Amniotic stem cell (primary cell): Measurements from ENCODE around the gene ATP6V0C.
"Not testable (repeated sequence)": the region's sequence is repeated elsewhere in the genome, so short reads cannot be mapped to it uniquely, and the experiment has no call there.

Source experiments
- DNase-seq: peaks from one replicate; lab custom pipeline; 2025; lab: John Stamatoyannopoulos, UW

ATP6V0C gene

DNA sequence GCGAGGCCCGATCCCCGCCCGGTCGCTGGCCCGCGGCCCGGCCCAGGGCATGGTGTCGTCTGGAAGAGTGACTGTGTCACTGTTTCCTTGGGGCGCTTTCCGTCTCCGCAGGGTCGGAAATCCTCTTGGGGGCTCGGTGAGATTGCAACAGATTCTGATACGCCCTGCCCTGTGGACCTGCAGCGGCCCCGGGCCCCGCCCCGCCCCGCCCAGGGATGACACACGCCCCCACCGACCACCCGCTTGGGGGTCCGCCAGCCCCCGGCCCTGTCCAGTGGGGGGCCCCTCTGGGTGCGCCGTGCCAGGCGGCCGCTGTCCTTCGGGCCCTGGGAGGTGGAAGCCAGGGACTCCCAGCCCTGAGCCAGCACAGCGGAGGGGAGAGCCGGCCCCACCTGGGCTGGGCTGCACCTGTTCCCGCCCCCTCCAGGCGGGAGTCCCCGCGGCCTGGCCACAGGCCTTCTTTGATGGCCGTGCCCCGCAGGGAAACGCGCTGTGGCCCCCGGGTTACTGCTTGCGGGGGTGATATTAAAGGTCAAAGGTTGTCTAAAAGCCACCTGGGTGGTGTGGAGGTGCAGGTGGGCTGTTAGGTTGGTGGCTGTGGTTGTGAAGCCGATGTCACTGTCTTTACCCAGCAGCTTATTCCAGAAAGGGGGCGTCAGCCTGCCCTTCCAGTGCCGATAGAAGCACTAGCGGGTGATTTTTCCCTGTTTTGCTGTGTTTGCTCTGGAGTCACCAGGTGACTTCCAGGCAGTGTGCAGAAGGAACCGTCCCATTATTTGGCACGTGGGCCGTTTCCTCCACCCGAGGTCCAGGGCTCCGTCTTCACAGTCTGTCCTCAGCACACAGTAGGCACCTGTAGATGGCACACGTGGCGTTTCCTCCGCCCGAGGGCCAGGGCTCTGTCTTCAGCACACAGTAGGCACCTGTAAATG is 38.1 kb upstream of the ATP6V0C start:
- DNase-seq, result no peak

GRCh38 chr16:2476345-2476720 is 37.4 kb upstream of the ATP6V0C start:
- no peak for DNase-seq

DNA sequence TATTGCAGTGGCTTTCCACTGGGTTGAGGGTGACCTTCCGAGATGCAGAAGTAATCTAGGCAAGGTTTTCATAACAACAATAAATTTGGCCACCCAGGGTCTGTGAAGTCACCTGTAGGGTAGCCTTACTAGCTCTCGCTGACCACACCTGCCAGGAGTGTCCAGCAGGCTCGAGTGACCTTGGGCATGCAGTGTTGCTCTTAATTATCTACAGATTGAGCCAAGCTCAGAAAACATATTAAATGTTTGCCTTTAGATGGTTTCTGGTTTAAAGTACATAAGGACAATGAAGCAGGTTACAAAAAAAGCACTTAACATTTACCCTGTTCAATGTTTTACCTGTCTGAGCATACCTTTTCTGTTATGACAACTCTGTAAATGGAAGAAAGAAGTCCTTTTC is 37.0 kb upstream of the ATP6V0C start:
- DNase-seq, result no peak

DNA sequence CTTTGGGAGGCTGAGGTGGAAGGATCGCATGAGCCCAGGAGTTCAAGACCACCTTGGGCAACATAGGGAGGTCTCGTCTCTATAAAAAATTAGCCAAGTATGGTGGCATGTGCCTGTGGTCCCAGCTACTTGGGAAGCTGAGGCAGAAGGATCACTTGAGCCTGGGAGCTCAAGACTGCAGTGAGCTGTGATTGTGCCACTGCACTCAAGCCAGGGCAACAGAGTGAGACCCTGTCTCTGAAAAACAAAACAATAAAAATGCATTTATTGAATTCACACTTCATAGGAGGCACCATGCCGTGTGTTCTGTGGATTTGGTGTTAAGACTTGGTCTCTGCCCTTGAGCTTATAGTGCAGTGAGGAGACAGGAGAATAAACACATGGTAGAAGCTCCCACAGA is 36.4 kb upstream of the ATP6V0C start:
- no peak for DNase-seq

DNA sequence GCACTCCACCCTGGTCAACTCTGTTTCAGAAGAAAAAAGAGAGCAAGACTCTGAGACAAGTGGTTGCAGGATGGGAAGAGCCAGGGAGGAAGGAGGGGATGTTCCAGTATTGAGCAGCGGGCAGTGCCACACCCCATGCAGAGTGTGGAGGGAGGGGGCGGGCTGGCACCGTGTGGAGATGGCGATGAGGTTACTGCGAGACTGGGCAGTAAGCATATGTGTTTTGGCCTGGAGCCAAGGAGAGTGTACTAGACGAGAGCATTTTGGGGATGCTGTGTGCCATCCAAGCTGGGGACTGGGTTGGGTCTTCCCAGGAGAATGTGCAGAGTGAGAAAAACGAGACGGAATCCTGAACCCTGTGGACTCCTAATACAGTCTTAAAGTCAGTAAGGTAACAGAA is 35.5 kb upstream of the ATP6V0C start:
- no peak for DNase-seq

- not testable (repeated sequence) for DNase-seq
Observed at GRCh38 chr16:2479996-2480395, 33.8 kb upstream of the ATP6V0C start.

DNA sequence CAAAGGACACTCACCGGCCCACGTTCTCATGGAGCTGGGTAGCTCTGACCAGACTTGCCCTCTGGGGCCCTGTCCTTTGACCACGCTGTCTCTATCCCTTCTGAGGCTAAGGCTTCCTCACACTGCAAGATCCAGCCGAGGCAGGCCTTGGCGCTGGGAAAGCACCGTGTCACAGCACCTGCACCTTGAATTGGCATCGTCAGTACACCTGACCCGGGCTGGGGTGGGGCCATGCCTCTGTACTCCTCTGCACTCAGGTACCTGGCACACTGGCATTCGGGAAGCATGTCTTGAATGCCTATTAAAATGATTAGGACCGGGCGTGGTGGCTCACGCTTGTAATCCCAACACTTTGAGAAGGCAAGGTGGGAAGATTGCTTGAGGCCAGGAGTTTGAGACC is 32.8 kb upstream of the ATP6V0C start:
- DNase-seq, result no peak

DNA sequence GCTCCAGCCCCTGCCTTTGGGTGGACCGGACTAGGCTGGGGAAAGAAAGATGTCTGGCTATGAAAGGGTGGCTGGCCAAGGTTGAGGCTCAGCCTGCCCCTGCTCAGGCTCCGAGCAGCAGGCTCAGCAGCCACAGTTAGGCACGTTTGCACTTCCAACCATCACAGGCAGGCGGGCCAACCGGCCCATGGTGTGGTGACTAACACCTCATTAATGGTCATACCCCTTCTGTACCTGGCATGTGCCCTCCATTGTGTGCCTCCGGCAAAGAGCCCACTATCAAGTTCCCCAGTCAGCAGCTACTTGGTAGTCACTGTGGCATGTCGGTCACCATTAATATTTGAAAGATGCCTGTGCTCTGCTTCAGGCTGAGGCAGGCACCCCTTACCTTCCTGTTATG is 32.1 kb upstream of the ATP6V0C start:
- no peak for DNase-seq

- no peak for DNase-seq
Observed at GRCh38 chr16:2482249-2482648, 31.5 kb upstream of the ATP6V0C start.

DNA sequence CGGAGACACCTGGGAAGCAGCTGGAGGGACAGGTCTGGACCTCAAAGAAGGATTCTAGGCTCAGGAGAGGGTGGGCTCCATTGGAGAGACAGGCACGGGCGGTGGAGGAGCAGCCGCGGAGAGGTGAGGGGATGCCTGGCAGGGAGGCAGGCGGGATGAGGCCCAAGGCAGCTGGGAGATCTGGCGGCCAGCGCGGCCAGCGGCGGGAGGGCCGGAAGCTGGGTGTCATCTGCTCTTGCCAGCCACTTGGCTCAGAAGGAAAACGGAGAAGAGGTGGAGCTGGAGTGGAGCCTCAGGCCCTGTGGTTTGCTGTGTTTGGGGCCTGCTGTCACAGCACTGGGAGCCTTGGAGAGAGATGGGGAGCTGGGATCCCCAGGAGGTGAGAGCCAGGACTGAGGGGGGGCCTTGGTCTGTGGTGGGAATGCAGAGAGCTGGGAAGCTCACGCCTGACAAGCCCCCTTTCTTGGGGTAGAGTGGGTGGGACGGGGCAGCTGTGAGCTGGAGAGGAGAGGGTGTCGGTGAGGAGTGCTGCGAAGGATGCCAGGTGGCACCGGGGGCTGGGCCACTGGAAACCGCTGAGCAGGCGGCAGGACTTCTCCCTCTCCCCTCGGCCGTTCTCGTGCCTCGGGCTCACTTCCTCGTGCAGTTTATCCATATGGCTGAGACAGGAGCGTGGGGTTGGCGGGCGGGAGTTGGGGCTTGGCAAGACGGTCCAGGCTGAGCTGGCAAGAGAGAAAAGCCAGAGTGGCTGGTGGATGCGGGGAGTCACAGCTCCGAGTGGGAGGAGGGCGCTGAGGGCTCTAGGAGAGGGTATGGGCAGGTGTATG is 30.8 kb upstream of the ATP6V0C start:
- DNase-seq, result no peak

GRCh38 chr16:2483939-2484897 is 29.5 kb upstream of the ATP6V0C start:
- no peak for DNase-seq

- no peak for DNase-seq
Observed at GRCh38 chr16:2484898-2485508, 28.7 kb upstream of the ATP6V0C start.

DNA sequence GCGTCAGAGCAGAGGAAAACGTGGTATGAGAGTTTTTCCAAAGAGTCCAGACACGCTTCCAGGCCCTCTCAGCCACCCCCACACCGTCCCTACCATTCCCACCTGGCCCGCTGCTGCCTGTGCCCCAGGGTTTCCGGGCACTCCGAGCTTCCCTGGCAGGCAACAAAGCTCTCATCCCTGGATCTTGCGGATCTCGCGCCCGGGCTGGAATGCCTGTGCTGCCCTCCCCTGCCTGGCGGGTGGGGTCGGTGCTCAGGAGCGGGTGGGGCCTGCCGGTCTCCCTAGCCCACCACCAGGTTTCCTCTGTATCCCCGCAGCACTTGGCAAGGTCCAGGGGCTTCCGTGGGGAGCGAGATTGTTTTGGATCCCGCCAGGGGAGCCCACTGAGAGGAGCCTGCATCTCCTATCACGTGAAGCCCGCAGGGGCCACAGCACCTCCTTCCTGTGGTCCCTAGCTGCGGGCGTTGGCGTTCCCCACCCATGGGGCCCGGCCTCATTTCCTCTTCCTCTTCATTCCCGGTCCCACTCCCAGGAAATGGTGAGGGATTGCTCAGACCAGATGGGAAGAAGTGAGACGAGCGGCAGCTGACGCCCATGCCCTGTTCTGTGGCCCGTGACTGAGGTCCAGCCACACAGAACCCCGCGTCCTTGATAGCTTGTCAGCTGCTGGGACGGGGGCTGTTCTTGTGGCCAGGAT is 27.8 kb upstream of the ATP6V0C start:
- DNase-seq, result no peak

DNA sequence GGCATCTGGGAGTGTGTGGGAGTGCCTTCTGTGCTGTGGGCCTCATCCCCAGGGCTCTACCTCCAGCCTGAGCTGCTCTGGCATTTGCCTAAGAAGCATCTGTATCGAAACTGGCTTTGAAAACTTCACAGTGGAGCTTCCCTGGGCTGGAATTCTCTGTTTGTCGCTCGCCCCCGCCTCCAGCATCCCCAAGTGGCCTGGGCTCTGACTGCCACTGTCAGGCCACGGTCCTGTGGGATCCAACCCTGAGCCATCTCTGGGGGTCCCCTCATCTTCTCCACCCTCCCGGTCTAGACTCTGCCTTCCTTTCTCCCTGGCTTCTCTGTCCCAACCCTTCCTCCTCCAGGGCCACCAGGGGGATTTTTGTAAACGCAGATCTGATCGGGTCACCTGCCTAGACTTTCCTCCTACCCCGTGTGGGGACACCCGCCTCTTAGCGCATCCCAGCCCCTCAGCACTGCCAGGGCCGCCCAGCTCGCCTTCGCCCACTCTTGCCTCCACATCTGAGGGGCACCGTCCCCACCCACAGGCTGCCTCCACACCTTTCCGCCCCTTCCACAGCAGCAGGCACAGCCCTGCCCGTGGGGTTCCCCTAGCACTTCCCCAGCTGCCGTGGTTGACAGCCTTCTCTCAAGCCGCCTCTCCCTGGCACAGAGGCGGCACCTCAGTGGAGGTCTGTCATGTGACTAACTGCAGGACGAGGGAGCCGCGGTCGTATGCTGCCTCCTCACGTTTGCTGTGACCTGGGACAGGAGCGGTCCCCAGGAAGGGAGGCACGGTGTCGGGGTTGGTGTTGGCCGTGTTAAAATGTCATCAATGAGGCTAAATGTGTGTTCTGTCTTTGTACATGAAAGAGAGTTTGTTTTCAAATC is 26.9 kb upstream of the ATP6V0C start:
- DNase-seq, result no peak

- DNase-seq, result no peak
Observed at GRCh38 chr16:2487517-2487842, 26.3 kb upstream of the ATP6V0C start.

DNA sequence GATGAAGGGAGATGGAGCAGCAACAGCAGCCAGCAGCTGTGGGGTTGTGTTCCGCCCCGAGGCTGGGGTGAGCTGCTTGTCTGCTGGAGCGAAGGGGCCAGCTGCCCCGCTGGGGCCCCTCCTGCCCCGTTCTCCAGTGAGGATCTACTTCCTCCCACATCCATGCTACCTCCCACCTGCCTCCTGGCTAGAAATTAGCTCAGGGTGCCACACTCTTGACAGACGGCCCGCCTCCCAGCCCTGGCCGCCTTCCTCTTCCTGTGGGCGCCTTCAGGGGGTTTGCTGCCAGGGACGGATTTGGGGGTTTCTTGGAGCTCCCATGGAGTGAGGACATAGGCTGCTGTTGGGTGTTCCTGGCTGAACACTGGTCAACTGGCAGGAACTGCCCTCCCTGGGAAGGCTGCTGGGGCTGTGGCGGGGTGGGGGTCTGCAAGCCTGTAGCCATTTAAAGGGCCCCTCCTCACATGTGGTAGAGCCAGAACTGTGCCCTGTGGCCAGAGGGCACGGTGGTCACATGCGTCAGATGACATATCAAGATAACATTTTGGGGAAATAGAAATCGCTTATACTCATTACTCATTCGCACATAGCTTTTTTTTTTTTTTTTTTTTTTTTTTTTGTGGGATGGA is 25.7 kb upstream of the ATP6V0C start:
- DNase-seq, result no peak

DNA sequence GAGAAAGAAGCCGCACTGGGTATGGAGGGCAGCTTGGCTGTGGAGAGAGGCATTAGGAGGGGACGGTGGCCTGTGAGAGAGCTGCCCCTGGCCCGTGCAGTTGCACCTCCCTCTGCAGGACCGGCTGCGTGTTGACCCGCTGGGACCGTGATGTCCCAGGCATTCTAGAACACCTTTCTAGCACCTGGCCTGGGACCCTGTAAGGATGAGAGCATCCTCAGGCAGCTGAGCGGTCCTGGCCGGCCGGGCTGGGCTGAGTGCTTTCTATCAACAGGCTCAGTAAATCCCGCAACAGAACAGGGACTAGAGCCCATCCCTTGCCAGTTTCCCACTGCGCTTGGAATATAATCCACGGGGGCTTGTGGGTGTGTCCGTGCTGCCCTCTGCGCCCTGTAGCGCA is 24.2 kb upstream of the ATP6V0C start:
- no peak for DNase-seq

- DNase-seq, result no peak
Observed at GRCh38 chr16:2490190-2491105, 23.3 kb upstream of the ATP6V0C start.

DNA sequence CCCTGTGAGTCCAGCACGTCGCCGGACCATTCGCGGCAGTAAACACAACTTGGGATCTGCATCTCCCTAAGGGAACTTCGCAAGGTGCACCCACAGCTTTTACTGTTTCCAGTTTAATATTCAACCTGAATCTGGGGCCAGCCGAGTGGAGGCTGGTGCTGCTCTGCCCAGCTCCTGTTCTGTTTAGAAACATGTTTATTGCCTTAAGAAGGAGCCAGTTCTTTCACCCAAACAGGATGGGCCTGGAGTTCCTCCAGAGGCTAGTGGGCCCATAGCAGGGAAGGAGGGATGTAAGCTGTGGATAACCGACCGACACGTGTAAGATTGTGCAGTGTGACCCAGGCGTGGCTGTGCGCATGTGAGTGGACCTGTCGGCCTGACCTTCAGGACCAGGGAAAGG is 21.5 kb upstream of the ATP6V0C start:
- no peak for DNase-seq
